IPS DF 19.7 (cell line): ENCODE data around the gene CHD9NB.
"Not testable (repeated sequence)": the region's sequence is repeated elsewhere in the genome, so short reads cannot be mapped to it uniquely, and the experiment has no call there.

Source experiments
- DNase-seq: peaks from one replicate; pipeline ENCODE4 v3.0.0-alpha.2; 2013; ENCODE audit warnings: low read depth, low spot score

CHD9NB gene

DNA sequence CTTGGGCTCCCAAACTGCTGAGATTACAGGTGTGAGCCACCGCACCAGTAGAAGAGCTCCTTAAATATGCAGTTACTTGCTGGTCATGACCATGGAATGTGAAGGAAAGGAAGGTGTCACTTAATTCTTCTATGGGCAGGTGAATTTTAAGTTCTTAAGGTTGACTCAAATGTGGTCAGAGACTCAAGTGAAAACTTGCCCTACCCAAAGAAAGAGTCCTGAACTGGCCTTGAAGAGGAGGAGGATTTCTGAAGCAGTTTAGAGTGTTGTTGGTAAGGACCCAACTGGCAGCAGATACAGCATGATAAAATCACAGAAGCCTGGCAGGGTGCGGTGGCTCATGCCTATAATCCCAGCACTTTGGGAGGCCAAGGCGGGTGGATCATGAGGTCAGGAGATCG is 31.4 kb upstream of the CHD9NB start:
- DNase-seq, result no peak

GRCh38 chr16:53083119-53083518 is 30.4 kb upstream of the CHD9NB start:
- DNase-seq, result no peak

DNA sequence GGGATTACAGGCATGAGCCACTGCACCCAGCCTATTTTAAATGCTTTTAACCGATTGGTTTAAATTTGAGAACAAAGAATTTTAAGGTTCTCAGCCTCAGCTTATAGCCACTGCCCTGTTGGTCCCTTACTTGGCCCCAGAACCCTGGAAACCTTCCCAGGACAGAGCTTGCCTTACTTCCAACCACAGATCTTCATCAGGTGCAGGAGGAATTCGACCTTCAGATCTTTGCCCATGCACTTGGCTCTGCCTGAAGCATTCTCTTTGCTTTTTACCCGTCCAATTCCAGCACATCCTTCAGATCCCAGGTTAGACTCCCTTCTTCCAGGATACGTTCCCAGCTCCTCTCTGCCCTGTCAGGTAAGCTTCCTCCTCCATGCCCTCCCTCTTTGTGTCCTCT is 29.8 kb upstream of the CHD9NB start:
- DNase-seq, result no peak

DNA sequence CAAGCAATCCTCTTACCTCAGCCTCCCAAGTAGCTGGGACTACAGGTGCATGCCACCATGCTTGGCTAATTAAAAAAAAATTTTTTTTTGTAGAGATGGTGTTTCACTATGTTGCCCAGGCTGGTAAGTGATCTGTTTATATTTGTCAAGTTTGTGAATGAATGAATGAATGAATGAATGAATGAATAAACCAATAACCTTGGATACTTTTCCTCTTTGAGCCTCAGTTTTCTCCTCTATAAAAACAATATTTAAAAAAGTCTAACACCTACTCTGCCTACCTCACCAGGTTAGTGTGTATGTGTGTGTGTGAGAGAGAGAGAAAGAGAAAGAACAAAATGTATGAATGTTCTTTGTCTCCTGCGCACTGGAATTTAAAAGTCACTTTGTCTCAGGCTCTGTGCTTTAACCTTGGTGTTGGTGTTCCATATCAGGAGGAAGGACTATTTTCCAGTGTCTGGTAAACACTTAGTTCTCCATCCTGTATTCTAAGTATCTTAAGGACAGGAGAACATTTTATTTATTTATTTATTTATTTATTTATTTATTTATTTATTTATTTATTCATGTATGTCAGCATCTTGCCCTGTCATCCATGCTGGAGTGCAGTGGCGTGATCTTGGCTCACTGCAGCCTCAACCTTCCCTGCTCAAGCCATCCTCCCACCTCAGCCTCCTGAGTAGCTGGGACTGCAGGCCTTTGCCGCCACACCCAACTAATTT is 29.1 kb upstream of the CHD9NB start:
- no peak for DNase-seq

- DNase-seq, result no peak
Measured at GRCh38 chr16:53081032-53081424, 28.3 kb upstream of the CHD9NB start.

- no peak for DNase-seq
Measured at GRCh38 chr16:53080345-53081031, 27.8 kb upstream of the CHD9NB start.

DNA sequence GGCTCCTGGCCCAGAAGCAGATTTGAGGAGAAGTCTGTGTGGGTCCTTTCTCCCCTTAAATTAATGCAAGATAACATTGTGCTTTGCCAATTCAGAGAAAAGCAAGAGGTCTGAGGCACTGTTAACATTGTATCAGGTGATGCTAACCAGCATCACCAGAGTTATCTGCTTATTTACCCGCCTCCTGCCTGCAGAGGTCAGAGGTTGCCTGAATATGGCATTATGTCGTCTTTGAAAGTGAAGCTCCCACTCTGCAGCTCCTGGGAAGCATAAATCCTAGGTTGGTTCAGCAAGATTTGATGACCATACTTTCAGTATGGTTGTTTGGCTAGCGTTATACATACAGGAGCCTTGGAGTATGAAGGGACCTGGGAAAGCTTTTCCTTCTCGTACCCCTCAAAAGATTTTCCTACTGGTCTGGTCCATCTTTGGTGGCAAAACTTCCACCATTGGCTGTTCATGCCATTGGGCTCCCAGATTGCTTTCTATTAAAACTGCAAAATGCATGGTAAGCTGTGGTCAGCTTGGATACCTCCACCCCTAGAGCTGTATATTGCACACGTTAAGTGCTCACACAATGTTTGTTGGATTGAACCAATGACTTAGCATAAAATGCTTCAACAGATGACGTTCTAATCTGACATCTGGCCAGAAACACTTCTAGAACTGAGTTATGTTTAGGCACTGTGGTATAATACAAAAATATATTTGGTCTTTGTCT is 26.2 kb upstream of the CHD9NB start:
- no peak for DNase-seq

GRCh38 chr16:53078247-53078646 is 25.6 kb upstream of the CHD9NB start:
- DNase-seq, result no peak

- DNase-seq, result not testable (repeated sequence)
Measured at GRCh38 chr16:53075461-53075860, 22.8 kb upstream of the CHD9NB start.

- not testable (repeated sequence) for DNase-seq
Measured at GRCh38 chr16:53074296-53074695, 21.6 kb upstream of the CHD9NB start.

DNA sequence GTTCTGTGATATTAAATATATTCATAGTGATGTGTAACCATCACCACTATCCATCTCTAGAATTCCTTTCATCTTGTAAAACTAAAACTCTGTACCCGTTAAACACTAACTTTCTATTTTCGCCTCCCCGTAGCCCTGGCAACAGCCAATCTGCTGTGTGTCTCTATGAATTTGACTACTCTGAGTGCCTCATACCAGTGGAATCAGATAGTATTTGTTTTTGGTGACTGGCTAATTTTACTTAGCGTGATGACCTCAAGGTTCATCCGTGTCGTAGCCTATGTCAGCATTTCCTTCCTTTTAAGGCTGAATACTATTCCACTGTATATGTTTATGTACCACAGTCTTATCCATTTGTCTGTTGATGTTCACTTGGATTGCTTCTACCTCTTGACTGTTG is 20.3 kb upstream of the CHD9NB start:
- DNase-seq, result no peak

GRCh38 chr16:53071748-53072301 is 19.1 kb upstream of the CHD9NB start:
- no peak for DNase-seq

GRCh38 chr16:53069772-53070171 is 17.1 kb upstream of the CHD9NB start:
- DNase-seq, result no peak

DNA sequence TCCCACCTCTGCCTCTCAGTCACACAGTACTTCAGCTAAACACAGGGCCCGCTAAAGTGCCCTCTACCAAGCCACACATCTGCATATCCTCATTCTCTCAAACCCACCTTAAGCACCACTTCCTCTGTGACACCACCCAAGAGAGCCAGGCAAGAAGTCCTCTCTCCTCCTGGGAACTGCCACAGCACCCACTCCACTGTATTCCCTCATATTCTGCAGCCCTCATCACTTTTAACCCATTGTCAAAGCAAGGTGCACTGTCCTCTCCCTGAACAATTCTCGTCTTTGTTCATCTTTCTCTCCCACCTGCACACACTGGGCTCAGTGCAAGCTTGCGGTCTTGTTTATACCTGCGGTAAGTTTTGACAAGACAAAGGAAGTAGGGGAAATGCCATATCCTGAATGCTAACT is 15.7 kb upstream of the CHD9NB start:
- DNase-seq, result no peak

DNA sequence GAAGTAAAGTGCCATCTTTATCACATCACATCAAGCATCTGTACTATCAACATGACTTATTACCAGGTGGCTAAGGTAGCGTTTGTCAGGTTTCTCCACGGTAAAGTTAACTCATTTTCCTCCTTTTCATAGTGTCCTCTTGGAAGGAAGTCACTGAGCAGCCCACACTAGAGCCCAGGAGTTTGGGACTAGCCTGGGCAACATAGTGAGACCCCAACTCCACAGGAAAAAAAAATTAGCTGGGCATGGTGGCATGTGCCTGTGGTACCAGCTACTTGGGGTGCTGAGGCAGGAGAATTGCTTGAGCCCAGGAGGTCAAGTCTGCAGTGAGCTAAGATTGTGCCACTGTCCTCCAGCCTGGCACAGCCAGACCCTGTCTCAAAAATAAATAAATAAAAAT is 15.0 kb upstream of the CHD9NB start:
- no peak for DNase-seq

DNA sequence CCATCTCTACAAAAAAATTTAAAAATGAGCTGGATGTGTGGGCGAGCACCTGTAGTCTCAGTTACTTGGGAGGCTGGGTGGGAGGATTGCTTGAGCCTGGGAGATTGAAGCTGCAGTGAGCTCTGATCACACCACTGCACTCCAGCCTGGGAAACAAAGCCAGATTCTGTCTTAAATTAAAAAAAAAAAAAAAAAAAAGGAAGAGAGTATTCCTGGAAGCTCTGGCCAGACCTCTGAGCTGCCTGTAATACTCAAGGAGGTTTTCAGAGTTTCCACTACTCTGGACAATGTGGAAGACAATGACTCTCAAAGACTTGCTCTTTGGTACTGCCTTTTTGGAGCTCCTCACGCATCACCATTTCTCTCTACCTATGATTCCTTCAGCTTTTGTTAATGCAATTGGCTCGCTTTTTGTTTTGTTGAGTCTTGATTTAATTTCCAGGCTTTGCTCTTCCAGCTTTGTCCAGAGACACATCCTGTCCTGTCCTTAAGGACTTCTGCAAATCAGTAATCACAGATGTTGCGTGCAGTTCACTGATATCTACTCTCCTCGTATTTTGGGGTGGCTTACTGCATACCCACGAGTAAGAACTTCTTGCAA is 12.9 kb upstream of the CHD9NB start:
- DNase-seq, result no peak

DNA sequence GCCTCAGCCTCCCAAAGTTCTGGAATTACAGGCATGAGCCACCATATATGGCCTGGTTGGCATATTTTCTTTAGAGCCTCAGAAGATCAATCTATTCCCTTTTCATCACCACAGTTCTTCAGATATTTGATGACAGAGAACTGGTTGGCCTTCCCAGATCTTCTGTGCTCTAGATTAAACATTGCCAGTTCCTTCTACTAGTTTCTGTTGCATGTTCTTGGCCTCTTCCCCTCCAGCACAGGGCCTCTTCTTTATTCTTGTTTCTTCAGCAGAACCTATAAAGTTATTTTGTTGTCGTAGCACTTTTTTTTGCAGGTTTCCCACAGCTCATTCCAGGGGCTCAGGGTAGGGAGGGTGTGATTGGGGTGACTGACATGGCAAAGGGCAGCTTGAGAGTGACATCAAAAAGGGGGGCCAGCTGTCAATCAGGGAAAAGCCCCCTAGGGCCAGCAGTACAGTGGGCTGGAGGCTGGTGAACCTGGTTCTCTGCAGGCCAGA is 11.4 kb upstream of the CHD9NB start:
- no peak for DNase-seq

GRCh38 chr16:53061701-53062159 is 9.0 kb upstream of the CHD9NB start:
- DNase-seq, result no peak

- DNase-seq, result no peak
Measured at GRCh38 chr16:53061256-53061655, 8.6 kb upstream of the CHD9NB start.

- no peak for DNase-seq
Measured at GRCh38 chr16:53059672-53060071, 7.0 kb upstream of the CHD9NB start.

DNA sequence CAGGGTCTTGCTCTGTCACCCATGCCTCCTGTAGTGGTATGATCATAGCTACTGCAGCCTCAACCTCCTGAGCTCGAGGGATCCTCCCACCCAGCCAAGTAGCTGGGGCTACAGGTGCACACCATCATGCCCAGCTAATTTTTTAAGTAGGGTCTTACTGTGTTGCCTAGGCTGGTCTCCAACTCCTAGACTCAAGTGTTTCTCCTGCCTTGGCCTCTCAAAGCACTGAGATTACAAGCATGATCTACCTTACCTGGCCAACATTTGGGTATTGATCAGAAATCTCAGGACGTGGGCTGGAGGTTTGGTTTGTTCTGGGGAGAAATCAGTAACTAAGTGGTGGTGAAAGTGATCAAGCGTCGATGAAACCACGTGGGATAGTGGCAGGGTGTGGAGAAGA is 6.2 kb upstream of the CHD9NB start:
- DNase-seq, result no peak

DNA sequence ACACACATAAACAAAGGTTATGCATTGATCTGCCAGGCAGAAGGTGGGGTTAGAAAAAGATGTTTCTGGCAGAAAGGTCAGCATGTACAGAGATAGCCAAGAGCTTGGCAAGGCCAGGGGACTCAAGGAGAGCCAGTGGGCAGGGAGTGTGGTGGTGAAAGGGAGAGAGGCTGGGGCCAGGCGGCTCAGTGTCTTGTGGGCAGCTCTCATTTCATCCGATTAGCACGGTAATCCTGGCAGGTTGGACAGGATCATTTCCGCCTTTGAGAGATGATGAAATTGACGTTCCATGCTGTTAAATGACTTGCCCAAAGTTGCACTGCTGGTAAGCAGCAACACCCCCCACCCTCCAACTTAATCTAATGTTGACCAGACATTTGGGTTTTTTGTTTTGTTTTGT is 5.7 kb upstream of the CHD9NB start:
- no peak for DNase-seq
